Airway epithelial cell (primary cell): ENCODE results near the gene ARHGAP40. TPM values are rescaled to one million over a fixed set of nuclear protein-coding genes. Genes with fewer than 3 reads are reported as not detected.

Source experiments
- total RNA-seq: library from RNA; depleted of rRNA; stranded (reverse); fragments of >200 nt; gene quantifications from 2 replicates; pipeline ENCODE4 v1.2.3, GENCODE V29; 2015

ARHGAP40 gene
- total RNA-seq, result 0.74 and 0.92 TPM in 2 replicates

GRCh38 chr20:38601216-38602184 lies at the start of gene ARHGAP40:
Gene ARHGAP40 (plus strand): TSS chr20:38601809.

GRCh38 chr20:38581013-38581412 lies 20.6 kb upstream of the ARHGAP40 start, which contains the start of gene ADIG:
Gene ADIG (plus strand): TSS chr20:38581197. CDS start chr20:38581251, 54 bp downstream.

Other genes starting within 250 kb of the ARHGAP40 start
- 25.0 and 30.8 TPM in 2 replicates for gene SNHG17, start 166.5 kb upstream of the ARHGAP40 start, total RNA-seq
- 13.2 and 20.7 TPM in 2 replicates for gene RALGAPB, start 129.0 kb upstream of the ARHGAP40 start, total RNA-seq
- not detected in 2 replicates for gene ADIG, start 20.6 kb upstream of the ARHGAP40 start, total RNA-seq
- not detected in 2 replicates for gene SLC32A1, start 122.7 kb downstream of the ARHGAP40 start, total RNA-seq
- gene ACTR5, start 146.7 kb downstream of the ARHGAP40 start, total RNA-seq, result 4.7 and 5.9 TPM in 2 replicates
- under 0.01 TPM in 1 of 2 replicates, not detected in the other for gene PPP1R16B, start 203.9 kb downstream of the ARHGAP40 start, total RNA-seq